H9 (cell line): ENCODE measurements around the gene SPRED2. TPM values are rescaled to one million over a fixed set of nuclear protein-coding genes. Genes with fewer than 3 reads are reported as not detected.
A peak's percentile ranks its signal among the peaks of the same experiment; 100 is the strongest.

ENCODE experiments used
- DNase-seq: peaks from one replicate; pipeline ENCODE4 v3.0.0-alpha.2; 2017
- H2AFZ ChIP-seq: one replicate; pipeline ENCODE4 v1.6.1; 2013; ENCODE audit warnings: mild to moderate bottlenecking, low read length, control low read depth, moderate library complexity
- H2AK5ac ChIP-seq: 2 replicates; pipeline ENCODE4 v1.6.1; 2013; ENCODE audit warnings: low read length, control low read depth, mixed read lengths; ENCODE audit not compliant: insufficient read length
- H2BK120ac ChIP-seq: one replicate; pipeline ENCODE4 v1.6.1; 2013; ENCODE audit warnings: low read depth, mild to moderate bottlenecking, low read length, control low read depth, inconsistent platforms; ENCODE audit not compliant: poor library complexity, severe bottlenecking
- H2BK12ac ChIP-seq: 2 replicates; pipeline ENCODE4 v1.6.1; 2013; ENCODE audit warnings: low read length, control low read depth, mixed read lengths, low read depth; ENCODE audit not compliant: insufficient read length
- H2BK15ac ChIP-seq: 2 replicates; pipeline ENCODE4 v1.6.1; 2013; ENCODE audit warnings: low read depth, low read length, control low read depth
- H2BK20ac ChIP-seq: one replicate; pipeline ENCODE4 v1.6.1; 2013; ENCODE audit warnings: low read depth, mild to moderate bottlenecking, low read length, control low read depth, inconsistent platforms; ENCODE audit not compliant: poor library complexity, severe bottlenecking
- H2BK5ac ChIP-seq: 2 replicates; pipeline ENCODE4 v1.6.1; 2013; ENCODE audit warnings: low read length, control low read depth, mixed read lengths; ENCODE audit not compliant: insufficient read length
- H3K14ac ChIP-seq: 2 replicates; pipeline ENCODE4 v1.6.1; 2013; ENCODE audit warnings: low read length, control low read depth; ENCODE audit not compliant: insufficient read depth
- H3K18ac ChIP-seq: 2 replicates; pipeline ENCODE4 v1.6.1; 2013; ENCODE audit warnings: low read depth, mild to moderate bottlenecking, mixed read lengths, low read length, control low read depth; ENCODE audit not compliant: insufficient read length
- H3K23ac ChIP-seq: 2 replicates; pipeline ENCODE4 v1.6.1; 2013; ENCODE audit warnings: low read length, control low read depth, mixed read lengths, low read depth; ENCODE audit not compliant: insufficient read length
- H3K23me2 ChIP-seq: 2 replicates; pipeline ENCODE4 v1.6.1; 2013; ENCODE audit warnings: low read depth, mild to moderate bottlenecking, mixed read lengths, low read length, control low read depth; ENCODE audit not compliant: insufficient read length, poor library complexity, severe bottlenecking
- H3K27ac ChIP-seq: 2 replicates; pipeline ENCODE4 v1.5.1; 2013; ENCODE audit warnings: low read length, control low read depth, mixed read lengths, low read depth; ENCODE audit not compliant: insufficient read length
- H3K27me3 ChIP-seq: 2 replicates; pipeline ENCODE4 v1.6.1; 2013; ENCODE audit warnings: low read length, control low read depth, inconsistent platforms; ENCODE audit not compliant: insufficient read depth
- H3K4ac ChIP-seq: 2 replicates; pipeline ENCODE4 v1.6.1; 2013; ENCODE audit warnings: low read depth, mild to moderate bottlenecking, control low read depth, inconsistent platforms, low read length, moderate library complexity
- H3K4me1 ChIP-seq: 2 replicates; pipeline ENCODE4 v1.6.1; 2013; ENCODE audit warnings: low read length, control low read depth, inconsistent platforms; ENCODE audit not compliant: insufficient read depth
- H3K4me2 ChIP-seq: 2 replicates; pipeline ENCODE4 v1.6.1; 2013; ENCODE audit warnings: low read length, control low read depth, mixed read lengths; ENCODE audit not compliant: insufficient read length, insufficient read depth
- H3K56ac ChIP-seq: 2 replicates; pipeline ENCODE4 v1.6.1; 2013; ENCODE audit warnings: low read depth, mild to moderate bottlenecking, mixed read lengths, low read length, control low read depth; ENCODE audit not compliant: insufficient read length
- H3K79me1 ChIP-seq: 2 replicates; pipeline ENCODE4 v1.6.1; 2013; ENCODE audit warnings: low read depth, mild to moderate bottlenecking, moderate library complexity, low read length, control low read depth, inconsistent platforms; ENCODE audit not compliant: insufficient read depth, poor library complexity, severe bottlenecking
- H3K79me2 ChIP-seq: 2 replicates; pipeline ENCODE4 v1.6.1; 2013; ENCODE audit warnings: low read length, control low read depth, inconsistent platforms; ENCODE audit not compliant: insufficient read depth
- H3K9ac ChIP-seq: 2 replicates; pipeline ENCODE4 v1.6.1; 2013; ENCODE audit warnings: low read length, control low read depth, mixed read lengths; ENCODE audit not compliant: insufficient read length; ENCODE audit errors: extremely low read depth
- H3K9me3 ChIP-seq: one replicate; pipeline ENCODE4 v1.6.1; 2013; ENCODE audit warnings: low read depth, low read length, inconsistent platforms; ENCODE audit not compliant: control insufficient read depth
- H3T11ph ChIP-seq: one replicate; pipeline ENCODE4 v1.6.1; 2013; ENCODE audit warnings: mild to moderate bottlenecking, low read length, control low read depth, inconsistent platforms
- H4K20me1 ChIP-seq: one replicate; pipeline ENCODE4 v1.6.1; 2013; ENCODE audit not compliant: control insufficient read depth, insufficient read length, insufficient read depth
- H4K5ac ChIP-seq: 2 replicates; pipeline ENCODE4 v1.6.1; 2013; ENCODE audit warnings: low read depth, mild to moderate bottlenecking, mixed read lengths, low read length, control low read depth; ENCODE audit not compliant: insufficient read length
- H4K8ac ChIP-seq: replicated peaks from 2 replicates; pipeline ENCODE4 v1.6.1; 2013; ENCODE audit warnings: low read length, control low read depth, mixed read lengths, low read depth; ENCODE audit not compliant: insufficient read length
- H4K91ac ChIP-seq: 2 replicates; pipeline ENCODE4 v1.6.1; 2013; ENCODE audit warnings: low read depth, mild to moderate bottlenecking, moderate library complexity, mixed read lengths, low read length, control low read depth; ENCODE audit not compliant: insufficient read length
- H3K27ac Mint-ChIP-seq, 3 experiments: 2 replicates in 2 of 3; 3 replicates in 1 of 3; pipeline ENCODE4 v1.8.0; 2020 to 2021; ENCODE audit warnings: mixed read lengths in 3 of 3, mild to moderate bottlenecking in 1 of 3, moderate library complexity in 1 of 3
- H3K27me3 Mint-ChIP-seq: 2 replicates; pipeline ENCODE4 v1.8.0; 2021; ENCODE audit warnings: low read depth, mild to moderate bottlenecking, moderate library complexity, mixed read lengths
- H3K36me3 Mint-ChIP-seq, 3 experiments: 2 replicates in 2 of 3; 3 replicates in 1 of 3; pipeline ENCODE4 v1.8.0; 2020 to 2021; ENCODE audit warnings: low read depth in 3 of 3, mixed read lengths in 3 of 3; ENCODE audit not compliant: insufficient read depth in 1 of 3
- H3K4me1 Mint-ChIP-seq, 2 experiments: 2 replicates each; pipeline ENCODE4 v1.8.0; 2020; ENCODE audit warnings: mixed read lengths in 2 of 2
- H3K4me3 Mint-ChIP-seq, 2 experiments: 2 replicates in 1 of 2; 3 replicates in 1 of 2; pipeline ENCODE4 v1.8.0; 2020 to 2021; ENCODE audit warnings: mild to moderate bottlenecking in 2 of 2, mixed read lengths in 2 of 2, moderate library complexity in 1 of 2
- H3K9me3 Mint-ChIP-seq, 2 experiments: 2 replicates in 1 of 2; 3 replicates in 1 of 2; pipeline ENCODE4 v1.8.0; 2020; ENCODE audit warnings: mild to moderate bottlenecking in 2 of 2, mixed read lengths in 2 of 2, moderate library complexity in 1 of 2
- CTCF ChIP-seq: fragments of 200-600 bp; sonication (generic); conservative IDR thresholded peaks from 3 replicates; pipeline ENCODE4 v1.8.0; 2021; ENCODE audit warnings: antibody characterized with exemption, mild to moderate bottlenecking
- WGBS: extraction: QIAGEN DNeasy Blood & Tissue Kit; methylation state at CpG from one replicate; pipeline ENCODE4 v1.1.7; 2013; ENCODE audit warnings: missing lambda C conversion rate, low lambda C conversion rate, mixed read lengths; ENCODE audit not compliant: insufficient read length; ENCODE audit errors: extremely low coverage; 5-methylcytosine and 5-hydroxymethylcytosine counted together
- total RNA-seq: library from RNA; stranded (reverse); gene quantifications from 2 replicates; pipeline ENCODE4 v1.2.1, GENCODE V29; 2021

Gene SPRED2
- total RNA-seq, 1 experiment from 2014 or later, result 23.5 TPM

GRCh38 chr2:65435625-65436168, 3.3 kb upstream of the SPRED2 start:
- Histone ChIP-seq H3K23me2 (peaks cover 12% of the 10 kb centered on the region), H2AFZ (no peak overlapping the region), H3K14ac (no peak overlapping the region), H4K8ac (no peak overlapping the region), H2AK5ac (no peak overlapping the region), H3K27me3 (peaks cover 10% of the 10 kb centered on the region; the same call in 1 of the 2 replicates), H4K91ac (no peak overlapping the region), H4K5ac (no peak overlapping the region), H3T11ph (no peak overlapping the region), H3K4me1 (peaks cover 7% of the 10 kb centered on the region; the same call in 1 of the 2 replicates), H3K18ac (no peak overlapping the region), H3K79me1 (no peaks in the 10 kb centered on the region), H3K9me3 (no peaks in the 10 kb centered on the region), H2BK120ac (no peak overlapping the region), H2BK5ac (no peak overlapping the region), H3K27ac (no peak overlapping the region), H3K23ac (no peak overlapping the region), H2BK12ac (no peak overlapping the region), H4K20me1 (no peaks in the 10 kb centered on the region), H2BK20ac (no peak overlapping the region), H3K9ac (no peak overlapping the region), H2BK15ac (no peak overlapping the region), H3K56ac (no peak overlapping the region), H3K4ac (no peak overlapping the region), H3K4me2 (peak overlapping the region; percentile 66), H3K79me2 (no peaks in the 10 kb centered on the region)
- peak overlapping the region; percentile 44 to 89 (median 77); a peak in 1 of 7 replicates for H3K27ac Mint-ChIP-seq
- peaks cover 72% of the 10 kb centered on the region for H3K27me3 Mint-ChIP-seq
- H3K9me3 Mint-ChIP-seq, result no peaks in the 10 kb centered on the region; a peak in 1 of 5 replicates
- peak; percentile 86 for DNase-seq
- WGBS, result no CpG with 5 or more reads among the region's 42 CpGs
- no peak for TF ChIP-seq CTCF
- H3K4me3 Mint-ChIP-seq, result peak overlapping the region; percentile 82 to 95
- peaks cover 50 to 57% of the 10 kb centered on the region in 2 experiments for H3K4me1 Mint-ChIP-seq
- H3K36me3 Mint-ChIP-seq, result peaks cover 0 to 3% (median 0%) of the 10 kb centered on the region in 3 experiments; a peak in 1 of 7 replicates
